GM18526 (cell line): Measurements from ENCODE around the gene BCKDHB.

Experiments used
- POLR2A ChIP-seq: IDR thresholded peaks from 3 replicates; pipeline ENCODE4 v1.6.1; 2011; ENCODE audit not compliant: insufficient read length; ENCODE audit errors: extremely low read depth

Gene BCKDHB

DNA sequence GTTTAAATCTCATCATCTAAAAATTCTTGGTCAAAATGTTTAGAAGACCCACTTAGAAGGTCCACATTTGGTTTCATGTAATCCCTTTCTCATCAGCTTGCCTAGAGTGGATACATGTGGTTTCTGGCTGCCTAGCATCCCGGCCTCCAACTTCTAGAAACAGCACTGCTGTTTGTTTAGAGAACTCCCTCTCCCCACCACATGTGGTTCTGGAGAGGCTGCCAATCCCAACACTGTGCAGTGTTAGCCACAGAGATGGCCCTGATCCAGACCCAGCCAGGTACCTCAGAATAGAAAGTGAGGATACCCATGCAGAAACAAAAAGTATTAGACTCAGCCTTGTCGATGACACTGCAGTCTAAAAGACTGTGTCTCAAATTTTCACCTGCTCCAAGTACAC, 241.8 kb downstream of the BCKDHB start:
- no peak for TF ChIP-seq POLR2A

DNA sequence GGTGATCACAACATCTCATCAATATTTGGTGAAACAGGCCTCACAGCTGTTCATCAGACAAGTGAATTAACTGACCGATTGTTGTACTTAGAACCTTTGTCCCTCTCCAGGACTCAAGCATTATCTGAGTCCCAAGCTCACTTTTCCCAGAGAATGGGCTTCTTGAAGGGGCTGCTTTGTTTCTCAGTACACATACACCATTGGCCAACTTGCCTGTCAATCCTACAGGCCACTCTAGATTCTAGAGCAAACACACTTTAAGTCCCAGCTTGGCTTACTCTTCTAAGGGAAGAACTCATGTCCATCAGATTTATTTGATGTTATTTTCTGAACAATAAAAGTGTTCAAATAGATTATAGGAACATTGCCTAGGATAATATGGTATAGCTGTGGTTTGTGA, 249.5 kb downstream of the BCKDHB start:
- no peak for TF ChIP-seq POLR2A

DNA sequence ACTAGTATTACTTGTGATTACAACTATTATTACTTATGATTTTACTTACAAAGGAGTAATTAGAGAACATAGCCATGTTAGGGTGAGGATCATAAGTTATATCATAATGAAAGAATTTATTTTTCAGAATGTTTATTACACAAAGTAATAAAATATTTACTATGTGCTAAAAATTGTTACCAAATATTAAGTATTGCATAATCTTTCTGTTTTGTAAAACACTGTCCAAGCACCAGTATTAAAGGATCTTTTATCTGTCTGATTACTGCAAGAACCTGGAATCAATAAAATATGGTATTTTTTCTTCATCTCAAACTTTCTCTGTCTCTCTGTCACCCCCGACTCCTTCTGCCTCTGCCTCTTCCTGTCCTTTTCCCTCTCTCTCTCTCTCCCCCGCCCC, 250.1 kb downstream of the BCKDHB start:
- no peak for TF ChIP-seq POLR2A

GRCh38 chr6:80357081-80357480, 250.6 kb downstream of the BCKDHB start:
- no peak for TF ChIP-seq POLR2A

DNA sequence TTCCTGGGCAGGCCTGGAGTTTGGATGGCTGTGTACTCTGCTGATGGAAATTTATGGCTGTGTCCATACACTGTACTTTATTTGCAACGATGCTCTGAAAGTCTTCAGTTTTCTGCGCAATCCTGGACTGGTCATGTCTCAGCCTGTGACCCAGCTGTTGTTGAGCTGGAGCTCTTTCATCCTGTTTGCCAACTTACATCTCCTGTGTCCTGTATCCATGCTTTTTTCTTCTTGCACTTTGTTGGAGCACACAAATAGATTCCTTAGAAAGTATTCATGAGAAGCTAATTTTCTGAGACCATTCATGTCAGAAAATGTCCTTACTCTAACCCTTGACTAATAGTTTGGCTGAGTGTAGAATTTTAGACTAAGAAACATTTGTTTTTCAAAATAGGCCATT, 251.2 kb downstream of the BCKDHB start:
- no peak for TF ChIP-seq POLR2A

DNA sequence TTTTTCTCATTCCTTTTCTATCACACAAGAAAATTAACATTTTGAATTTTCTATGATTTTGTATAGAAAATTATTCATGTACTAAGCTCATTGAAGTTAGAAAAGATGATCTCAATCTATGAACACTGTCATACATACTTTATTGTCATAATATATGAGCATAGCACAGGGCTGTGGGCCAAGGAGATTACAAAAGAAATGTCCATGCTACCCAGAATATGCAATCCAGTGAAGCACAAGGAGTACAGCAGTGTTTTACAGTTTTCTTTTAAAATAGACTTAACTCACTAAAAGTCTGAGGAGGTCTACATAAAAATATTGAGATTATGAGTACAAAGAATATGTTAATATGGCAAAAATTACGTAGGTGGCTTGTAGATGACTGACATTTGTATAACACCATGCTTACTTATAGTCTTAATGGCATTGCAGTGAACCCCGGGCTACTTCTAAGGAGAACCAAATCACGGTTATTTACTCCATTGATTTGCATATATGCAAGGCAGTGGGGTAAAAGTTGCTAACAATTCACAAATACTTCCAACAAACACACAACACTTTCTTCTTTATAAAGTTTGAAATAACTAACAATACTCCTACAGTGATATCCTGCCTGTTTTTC, 257.1 kb downstream of the BCKDHB start:
- no peak for TF ChIP-seq POLR2A

DNA sequence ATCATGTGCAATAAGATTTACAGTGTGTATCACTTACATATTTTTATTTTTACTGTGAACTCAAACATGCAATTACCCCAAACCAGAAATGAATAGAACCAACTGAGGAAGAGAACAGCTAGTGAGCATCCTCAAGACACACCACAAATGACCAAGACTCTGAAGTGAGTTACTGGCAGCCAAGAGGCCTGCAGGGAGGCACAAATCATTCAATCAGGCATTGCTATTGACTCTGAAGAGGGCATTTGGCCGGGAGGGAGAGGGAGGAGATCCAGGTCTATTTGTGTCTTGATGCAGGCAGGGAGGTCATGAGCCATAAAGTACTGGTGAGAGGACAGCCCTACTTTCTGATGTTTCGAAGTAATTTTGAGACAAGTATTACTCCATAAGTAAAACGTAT, 257.7 kb downstream of the BCKDHB start:
- TF ChIP-seq POLR2A, result no peak

DNA sequence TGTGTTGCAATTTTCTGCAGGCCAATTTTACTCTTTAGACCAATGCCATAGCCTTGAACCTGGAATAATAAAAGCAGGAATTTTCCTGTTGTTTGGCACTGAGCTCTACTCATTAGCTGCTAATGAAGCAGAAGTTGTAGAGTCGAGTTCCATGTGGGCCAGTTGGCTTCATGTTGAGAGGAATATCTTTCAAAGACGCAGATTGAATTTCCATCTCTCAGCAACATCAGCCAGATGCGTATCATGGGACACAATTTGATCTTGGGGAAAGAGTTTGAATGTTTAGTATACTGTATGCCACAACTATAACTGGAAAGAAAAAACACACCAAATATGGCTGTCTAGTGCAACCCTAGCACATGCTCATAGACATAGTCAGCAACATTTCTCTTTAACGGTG, 259.6 kb downstream of the BCKDHB start:
- no peak for TF ChIP-seq POLR2A

DNA sequence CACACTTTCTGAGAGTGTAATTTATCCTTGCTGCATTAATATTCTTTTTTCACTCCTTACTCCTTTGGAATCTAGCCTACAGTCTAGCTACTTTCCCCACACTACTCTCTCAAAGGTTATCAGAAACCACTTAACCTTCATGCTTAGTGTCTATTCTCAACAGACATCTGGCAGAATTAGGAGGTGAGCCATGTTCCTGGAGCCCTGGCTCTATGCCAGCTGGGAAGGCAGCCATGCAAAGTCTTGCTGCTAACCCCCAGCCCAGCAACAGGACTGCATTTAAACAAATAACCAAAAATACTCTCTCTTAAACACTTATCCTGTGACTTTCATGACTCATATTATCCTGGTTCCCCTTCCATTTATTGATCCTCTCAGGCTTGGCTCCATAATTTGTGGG, 260.2 kb downstream of the BCKDHB start:
- no peak for TF ChIP-seq POLR2A

- no peak for TF ChIP-seq POLR2A
Measured at GRCh38 chr6:80376411-80376810, 269.9 kb downstream of the BCKDHB start.

DNA sequence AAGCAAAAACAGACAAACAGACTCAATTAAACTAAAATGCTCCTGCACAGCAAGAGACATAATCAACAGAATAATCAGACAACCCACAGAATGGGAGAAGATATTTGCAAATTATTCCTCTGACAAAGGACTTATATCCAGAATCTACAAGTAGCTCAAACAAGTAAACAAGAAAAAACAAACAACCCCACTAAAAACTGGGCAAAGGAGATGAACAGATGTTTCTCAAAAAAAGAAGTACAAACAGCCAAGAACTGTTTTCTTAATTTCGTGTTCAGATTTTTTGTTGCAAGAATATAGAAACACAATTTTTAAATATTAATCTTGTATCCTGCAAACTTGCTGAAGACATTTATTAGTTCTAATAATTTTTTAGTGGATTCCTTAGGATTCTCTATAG, 274.1 kb downstream of the BCKDHB start:
- no peak for TF ChIP-seq POLR2A

- no peak for TF ChIP-seq POLR2A
Measured at GRCh38 chr6:80382811-80383210, 276.3 kb downstream of the BCKDHB start.

- no peak for TF ChIP-seq POLR2A
Measured at GRCh38 chr6:80388507-80388906, 282.0 kb downstream of the BCKDHB start.
